PC-3 (cell line): ENCODE measurements around the gene PRR30. TPM values are rescaled to one million over a fixed set of nuclear protein-coding genes. Genes with fewer than 3 reads are reported as not detected.

Experiments
- ATAC-seq: fragments of 200-7000 bp; cut with Tn5 transposase; 2 replicates; pipeline ENCODE4 v1.9.1; 2020; ENCODE audit warnings: mild to moderate bottlenecking, moderate library complexity
- BruUV-seq: library from RNA; stranded (reverse); fragments of 400-500 nt; replicated peaks from 2 replicates; lab custom pipeline; 2021; lab: Mats Ljungman, UMichigan
- CTCF ChIA-PET: fragments of 300-600 bp; sonication (Branson Sonifier 250); formaldehyde crosslinking; loops from one replicate; lab custom pipeline; 2022; ENCODE audit warnings: antibody characterized with exemption; lab: Charles Lee
- POLR2A ChIA-PET: fragments of 300-600 bp; sonication (Branson Sonifier 250); formaldehyde crosslinking; loops from one replicate; lab custom pipeline; 2022; ENCODE audit warnings: antibody characterized with exemption; ENCODE audit not compliant: unreplicated experiment; lab: Charles Lee
- DNase-seq: peaks from one replicate; pipeline ENCODE4 v3.0.0-alpha.2; 2015
- H2AFZ ChIP-seq: fragments of 300-600 bp; sonication (generic); 2 replicates; pipeline ENCODE4 v1.6.0; 2016; ENCODE audit warnings: antibody characterized with exemption, low read length
- H3F3A ChIP-seq: fragments of 300-600 bp; sonication (generic); one replicate; pipeline ENCODE4 v1.6.0; 2017; ENCODE audit warnings: antibody characterized with exemption, low read length, control low read depth, mild to moderate bottlenecking; ENCODE audit not compliant: unreplicated experiment
- H3K27ac ChIP-seq: fragments of 300-600 bp; sonication (generic); 2 replicates; pipeline ENCODE4 v1.5.1; 2016; ENCODE audit warnings: mild to moderate bottlenecking, low read length
- H3K27me3 ChIP-seq: fragments of 300-600 bp; sonication (generic); 2 replicates; pipeline ENCODE4 v1.6.1; 2016; ENCODE audit warnings: low read length, mixed read lengths
- H3K36me3 ChIP-seq: fragments of 300-600 bp; sonication (generic); 2 replicates; pipeline ENCODE4 v1.6.1; 2016; ENCODE audit warnings: low read depth, mixed run types, low read length, mixed read lengths
- H3K4me1 ChIP-seq: fragments of 300-600 bp; sonication (generic); 2 replicates; pipeline ENCODE4 v1.5.1; 2016; ENCODE audit warnings: low read length; ENCODE audit not compliant: insufficient read depth
- H3K4me2 ChIP-seq: fragments of 300-600 bp; sonication (generic); 2 replicates; pipeline ENCODE4 v1.6.0; 2016; ENCODE audit warnings: low read length
- H3K4me3 ChIP-seq: fragments of 300-600 bp; sonication (generic); 2 replicates; pipeline ENCODE4 v1.5.1; 2016; ENCODE audit warnings: mild to moderate bottlenecking, low read length, mixed read lengths
- H3K79me2 ChIP-seq: fragments of 300-600 bp; sonication (generic); 2 replicates; pipeline ENCODE4 v1.6.1; 2017; ENCODE audit warnings: low read length, mixed read lengths
- H3K9ac ChIP-seq: fragments of 300-600 bp; sonication (generic); 2 replicates; pipeline ENCODE4 v1.6.0; 2016; ENCODE audit warnings: mild to moderate bottlenecking, low read length
- H3K9me2 ChIP-seq: fragments of 300-600 bp; sonication (generic); replicated peaks from 2 replicates; pipeline ENCODE4 v1.6.1; 2016; ENCODE audit warnings: mixed run types, low read length, mixed read lengths
- H3K9me3 ChIP-seq: fragments of 300-600 bp; sonication (generic); 2 replicates; pipeline ENCODE4 v1.6.1; 2016; ENCODE audit warnings: low read length, mixed read lengths
- H4K20me1 ChIP-seq: fragments of 300-600 bp; sonication (generic); 2 replicates; pipeline ENCODE4 v1.6.1; 2016; ENCODE audit warnings: low read length, mixed read lengths
- EZH2 ChIP-seq: fragments of 300-600 bp; sonication (generic); IDR thresholded peaks from one replicate; pipeline ENCODE4 v1.6.1; 2017; ENCODE audit warnings: antibody characterized with exemption, mild to moderate bottlenecking, low read length; ENCODE audit not compliant: unreplicated experiment
- EZH2phosphoT487 ChIP-seq: fragments of 300-600 bp; sonication (generic); IDR thresholded peaks from 2 replicates; pipeline ENCODE4 v1.6.1; 2018; ENCODE audit warnings: mild to moderate bottlenecking, antibody characterized with exemption, low read length, borderline replicate concordance
- intact Hi-C: fragments of 100-400 bp; cut with micrococcal nuclease; formaldehyde crosslinking; loops from 2 replicates; pipeline ENCODE4 v1.9.0; 2023
- total RNA-seq: library from RNA; depleted of rRNA; stranded (reverse); fragments of >200 nt; gene quantifications from 2 replicates; pipeline ENCODE4 v1.2.3, GENCODE V29; 2014
- TF ChIP-seq, protein P1 (sequence below): fragments of 300-600 bp; sonication (generic); conservative IDR thresholded peaks from 2 replicates; pipeline ENCODE4 v1.5.1; 2017; ENCODE audit warnings: antibody characterized with exemption, low read depth, mild to moderate bottlenecking, low read length

The PRR30 gene
- total RNA-seq, 1 experiment from 2014 or later = not detected

DNA sequence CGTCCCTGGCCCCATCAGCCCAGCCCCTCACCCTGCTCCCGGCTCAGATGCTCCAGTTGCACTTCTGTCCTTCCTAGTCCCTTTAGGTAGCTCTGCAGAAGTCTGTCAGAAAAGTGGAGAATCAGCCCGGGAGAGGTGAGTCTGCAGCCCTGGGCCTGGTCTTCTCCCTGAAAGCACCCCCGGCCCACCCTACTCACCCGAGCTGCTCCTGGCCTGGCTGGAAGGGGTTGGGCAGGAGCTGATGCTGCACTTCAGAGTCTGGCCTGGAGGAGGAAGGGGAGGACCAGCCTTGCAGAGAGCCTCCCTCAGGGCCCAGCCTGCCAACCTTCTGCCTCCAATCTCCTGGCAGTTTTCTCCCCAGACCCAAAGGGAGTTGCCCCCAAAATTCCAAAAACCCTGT is 36.9 kb downstream of the PRR30 start:
- DNase-seq = no peak
- intact Hi-C loops = no loop called here
- Histone ChIP-seq H3K4me3 (no peak overlapping the region), H3K4me2 (no peak overlapping the region), H3F3A (no peaks in the 10 kb centered on the region), H3K27me3 (no peaks in the 10 kb centered on the region), H3K27ac (no peak overlapping the region), H3K79me2 (no peaks in the 10 kb centered on the region), H3K36me3 (no peaks in the 10 kb centered on the region), H4K20me1 (no peaks in the 10 kb centered on the region), H3K4me1 (no peaks in the 10 kb centered on the region), H3K9me2 (no peaks in the 10 kb centered on the region), H3K9ac (no peak overlapping the region), H2AFZ (no peak overlapping the region), H3K9me3 (no peaks in the 10 kb centered on the region)
- TF ChIP-seq EZH2 (no peak), EZH2phosphoT487 (no peak)
- TF ChIP-seq, protein P1, sequence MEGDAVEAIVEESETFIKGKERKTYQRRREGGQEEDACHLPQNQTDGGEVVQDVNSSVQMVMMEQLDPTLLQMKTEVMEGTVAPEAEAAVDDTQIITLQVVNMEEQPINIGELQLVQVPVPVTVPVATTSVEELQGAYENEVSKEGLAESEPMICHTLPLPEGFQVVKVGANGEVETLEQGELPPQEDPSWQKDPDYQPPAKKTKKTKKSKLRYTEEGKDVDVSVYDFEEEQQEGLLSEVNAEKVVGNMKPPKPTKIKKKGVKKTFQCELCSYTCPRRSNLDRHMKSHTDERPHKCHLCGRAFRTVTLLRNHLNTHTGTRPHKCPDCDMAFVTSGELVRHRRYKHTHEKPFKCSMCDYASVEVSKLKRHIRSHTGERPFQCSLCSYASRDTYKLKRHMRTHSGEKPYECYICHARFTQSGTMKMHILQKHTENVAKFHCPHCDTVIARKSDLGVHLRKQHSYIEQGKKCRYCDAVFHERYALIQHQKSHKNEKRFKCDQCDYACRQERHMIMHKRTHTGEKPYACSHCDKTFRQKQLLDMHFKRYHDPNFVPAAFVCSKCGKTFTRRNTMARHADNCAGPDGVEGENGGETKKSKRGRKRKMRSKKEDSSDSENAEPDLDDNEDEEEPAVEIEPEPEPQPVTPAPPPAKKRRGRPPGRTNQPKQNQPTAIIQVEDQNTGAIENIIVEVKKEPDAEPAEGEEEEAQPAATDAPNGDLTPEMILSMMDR = no peak
- no peak for ATAC-seq
- POLR2A ChIA-PET = no interaction called here
- BruUV-seq = no TSS peak
- CTCF ChIA-PET = no interaction called here

DNA sequence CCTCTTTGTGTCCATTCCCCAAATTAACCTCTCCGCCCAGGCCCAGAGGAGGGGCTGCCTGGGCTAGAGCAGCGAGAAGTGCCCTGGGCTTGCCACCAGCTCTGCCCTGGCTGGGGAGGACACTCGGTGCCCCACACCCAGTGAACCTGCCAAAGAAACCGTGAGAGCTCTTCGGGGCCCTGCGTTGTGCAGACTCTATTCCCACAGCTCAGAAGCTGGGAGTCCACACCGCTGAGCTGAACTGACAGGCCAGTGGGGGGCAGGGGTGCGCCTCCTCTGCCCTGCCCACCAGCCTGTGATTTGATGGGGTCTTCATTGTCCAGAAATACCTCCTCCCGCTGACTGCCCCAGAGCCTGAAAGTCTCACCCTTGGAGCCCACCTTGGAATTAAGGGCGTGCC is 39.2 kb downstream of the PRR30 start:
- ChIA-PET CTCF (no interaction called here), POLR2A (no interaction called here)
- Histone ChIP-seq H2AFZ (no peak overlapping the region), H4K20me1 (no peaks in the 10 kb centered on the region), H3K9ac (no peak overlapping the region), H3K4me3 (no peak overlapping the region), H3K27me3 (no peaks in the 10 kb centered on the region), H3K9me3 (no peaks in the 10 kb centered on the region), H3K27ac (no peak overlapping the region), H3K4me1 (no peaks in the 10 kb centered on the region), H3K36me3 (no peaks in the 10 kb centered on the region), H3F3A (no peaks in the 10 kb centered on the region), H3K9me2 (no peaks in the 10 kb centered on the region), H3K4me2 (no peak overlapping the region), H3K79me2 (no peaks in the 10 kb centered on the region)
- intact Hi-C loops = no loop called here
- TF ChIP-seq EZH2 = no peak
- TF ChIP-seq, protein P1 = no peak
- no peak for TF ChIP-seq EZH2phosphoT487
- DNase-seq = no peak
- no peak for ATAC-seq
- no TSS peak for BruUV-seq

DNA sequence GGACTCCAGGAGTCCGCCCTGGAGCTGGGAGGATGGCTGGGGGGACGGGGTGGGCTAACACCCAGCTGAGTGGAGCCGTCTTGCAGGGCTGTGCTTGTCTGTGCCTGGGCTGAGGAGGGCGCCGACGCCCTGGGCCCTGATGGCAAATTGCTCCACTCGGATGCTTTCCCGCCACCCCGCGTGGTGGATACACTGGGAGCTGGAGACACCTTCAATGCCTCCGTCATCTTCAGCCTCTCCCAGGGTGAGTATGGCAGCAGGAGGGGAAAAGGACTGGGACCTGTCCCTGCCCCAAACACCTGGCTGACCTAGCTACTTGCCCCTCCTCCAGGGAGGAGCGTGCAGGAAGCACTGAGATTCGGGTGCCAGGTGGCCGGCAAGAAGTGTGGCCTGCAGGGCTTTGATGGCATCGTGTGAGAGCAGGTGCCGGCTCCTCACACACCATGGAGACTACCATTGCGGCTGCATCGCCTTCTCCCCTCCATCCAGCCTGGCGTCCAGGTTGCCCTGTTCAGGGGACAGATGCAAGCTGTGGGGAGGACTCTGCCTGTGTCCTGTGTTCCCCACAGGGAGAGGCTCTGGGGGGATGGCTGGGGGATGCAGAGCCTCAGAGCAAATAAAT is 39.8 kb downstream of the PRR30 start:
- H3F3A ChIP-seq = no peaks in the 10 kb centered on the region
- ChIA-PET CTCF (interaction anchor here (1.2 kb wide), 1 partner anchor 204 kb away, joined by 4 read pairs; no protein-coding TSS in a partner anchor), POLR2A (interaction anchor here (0.6 kb wide), 1 partner anchor 198 kb away, joined by 6 read pairs; no protein-coding TSS in a partner anchor)
- no peaks in the 10 kb centered on the region for H3K9me3 ChIP-seq
- DNase-seq (no peak), ATAC-seq (no peak)
- no peak overlapping the region for H3K4me2 ChIP-seq
- H3K4me1 ChIP-seq = no peaks in the 10 kb centered on the region
- BruUV-seq = no TSS peak
- intact Hi-C loops = no loop called here
- no peak overlapping the region for H3K4me3 ChIP-seq
- H3K27me3 ChIP-seq = no peaks in the 10 kb centered on the region
- H4K20me1 ChIP-seq = no peaks in the 10 kb centered on the region
- no peaks in the 10 kb centered on the region for H3K36me3 ChIP-seq
- TF ChIP-seq EZH2 (no peak), EZH2phosphoT487 (no peak)
- TF ChIP-seq, protein P1 = no peak
- no peak overlapping the region for H3K9ac ChIP-seq
- no peaks in the 10 kb centered on the region for H3K9me2 ChIP-seq
- no peak overlapping the region for H2AFZ ChIP-seq
- no peaks in the 10 kb centered on the region for H3K79me2 ChIP-seq
- H3K27ac ChIP-seq = no peak overlapping the region
